Spleen (tissue), 11 donors: ENCODE results near the gene CNDP1. TPM values are rescaled to one million over a fixed set of nuclear protein-coding genes. Genes with fewer than 3 reads are reported as not detected.
A peak's percentile ranks its signal among the peaks of the same experiment; 100 is the strongest.

Experiments
- DNase-seq: peaks from one replicate; pipeline ENCODE4 v3.0.0-alpha.2; 2020
- H3K27ac ChIP-seq, 8 donors: fragments of 200-600 bp; sonication (generic) in 7 of 8; 1 replicate in 4 of 8; 2 replicates in 4 of 8; pipeline versions ENCODE4 v1.5.0 to v1.8.0; 2016 to 2021; ENCODE audit warnings: inconsistent platforms in 4 of 8, mild to moderate bottlenecking in 4 of 8, moderate library complexity in 1 of 8
- H3K27me3 ChIP-seq, 7 donors: fragments of 200-600 bp; sonication (generic) in 6 of 7; replicated peaks in 1 of 7; 1 replicate in 4 of 7; 2 replicates in 3 of 7; pipeline versions ENCODE4 v1.5.0 to v1.8.0; 2016 to 2021; ENCODE audit warnings: inconsistent platforms in 3 of 7, mild to moderate bottlenecking in 1 of 7
- H3K36me3 ChIP-seq, 6 donors: fragments of 200-600 bp; sonication (generic) in 5 of 6; 1 replicate in 4 of 6; 2 replicates in 2 of 6; pipeline versions ENCODE4 v1.5.0 to v1.8.0; 2016 to 2021; ENCODE audit warnings: inconsistent platforms in 2 of 6
- H3K4me1 ChIP-seq, 6 donors: fragments of 200-600 bp; sonication (generic) in 5 of 6; 1 replicate in 3 of 6; 2 replicates in 3 of 6; pipeline versions ENCODE4 v1.5.0 to v1.8.0; 2016 to 2021; ENCODE audit warnings: inconsistent platforms in 3 of 6
- H3K4me3 ChIP-seq, 8 donors: fragments of 200-600 bp; sonication (generic) in 7 of 8; 1 replicate in 4 of 8; 2 replicates in 4 of 8; pipeline versions ENCODE4 v1.5.0 to v1.8.0; 2016 to 2021; ENCODE audit warnings: inconsistent platforms in 4 of 8, mild to moderate bottlenecking in 4 of 8, moderate library complexity in 2 of 8
- H3K9me3 ChIP-seq, 8 donors: fragments of 200-600 bp; sonication (generic) in 7 of 8; 1 replicate in 4 of 8; 2 replicates in 4 of 8; pipeline versions ENCODE4 v1.5.0 to v1.8.0; 2016 to 2021; ENCODE audit warnings: inconsistent platforms in 4 of 8
- CTCF ChIP-seq, 11 experiments: fragments of 200-600 bp in 7 of 11; fragments of 450-650 bp in 4 of 11; sonication (generic) in 4 of 11; IDR thresholded peaks in 8 of 11; conservative IDR thresholded peaks in 3 of 11; 1 replicate in 7 of 11; 2 replicates in 4 of 11; pipeline versions ENCODE4 v1.4.0 to v1.8.0; 2016 to 2021; ENCODE audit warnings: antibody characterized with exemption in 11 of 11, inconsistent platforms in 4 of 11, mild to moderate bottlenecking in 1 of 11
- POLR2A ChIP-seq, 3 donors: fragments of 450-650 bp; IDR thresholded peaks; one replicate each; pipeline ENCODE4 v1.5.1; 2017; ENCODE audit warnings: antibody characterized with exemption in 3 of 3, mild to moderate bottlenecking in 1 of 3
- POLR2AphosphoS5 ChIP-seq, 3 donors: sonication (generic); formaldehyde crosslinking; IDR thresholded peaks; one replicate each; pipeline ENCODE4 v1.5.1; 2017; ENCODE audit warnings: antibody characterized with exemption in 3 of 3
- WGBS, 5 donors: extraction: QIAGEN DNeasy Blood & Tissue Kit in 3 of 5; methylation state at CpG; one replicate each; pipeline versions ENCODE4 v1.1.5 to v1.1.7; 2013 to 2018; 5-methylcytosine and 5-hydroxymethylcytosine counted together
- intact Hi-C: fragments of 100-400 bp; cut with DNase I; formaldehyde crosslinking; loops from one replicate; pipeline ENCODE4 v1.15.0; 2023; ENCODE audit warnings: low total_unique reads
- polyA plus RNA-seq, 3 donors: library from polyadenylated mRNA; stranded (reverse); fragments of 200-250 nt; gene quantifications; one replicate each; pipeline ENCODE4 v1.2.1, GENCODE V29; 2013
- total RNA-seq, 7 donors: library from RNA; depleted of rRNA in 3 of 7; stranded (reverse); fragments of >200 nt in 3 of 7; fragmentation: NEBNext Ultra II Directional in 4 of 7; extraction: Animal tissue kit (Norgen Biotek cat#: 25700) in 4 of 7; gene quantifications; one replicate each; pipeline versions ENCODE4 v1.1.0 to v1.2.1, GENCODE V29; 2016 to 2021
- donor health status: healthy with polysubstance abuse.
- donor health status: DM: no; HTN: no; CAD: no; lungs with moderate emphysema.
- donor health status: DM: no; HTN: no; CAD: no.
- donor health status: Bipolar disorder and iron deficiency.
- donor health status: healthy.
- donor health status: DM: no; HTN: no; CAD: no.
- donor health status: DM: yes; HTN: yes; CAD: no.

The CNDP1 gene
- total and polyA plus RNA-seq, 10 donors, result 0.03 to 0.59 (median 0.18) TPM; not detected in 2

- H3K27ac ChIP-seq, result no peak overlapping the region
- peaks cover 11 to 100% (median 97%) of the 10 kb centered on the region in 6 donors for H3K36me3 ChIP-seq
- TF ChIP-seq POLR2A (IDR thresholded peaks at IDR 0.05), result no peak
- peak in 1 of 3 donors; percentile 11 for TF ChIP-seq POLR2AphosphoS5 (IDR thresholded peaks at IDR 0.05)
- DNase-seq, result peak; percentile 69
- no peaks in the 10 kb centered on the region for H3K9me3 ChIP-seq
- no peaks in the 10 kb centered on the region for H3K27me3 ChIP-seq
- intact Hi-C loops, result no loop called here
- H3K4me3 ChIP-seq, result no peak overlapping the region
- no peaks in the 10 kb centered on the region for H3K4me1 ChIP-seq
- WGBS, 5 donors, result 94 to 97% (median 96%) methylated on average over 30 to 35 of the region's 35 CpGs
Measured at GRCh38 chr18:74516271-74517235, 17.7 kb upstream of the CNDP1 start.

GRCh38 chr18:74517236-74517630 is 17.1 kb upstream of the CNDP1 start:
- peak; percentile 43 for DNase-seq
- H3K4me3 ChIP-seq, result no peak overlapping the region
- WGBS, 5 donors, result 91 to 99% (median 93%) methylated on average over 15 of the region's 15 CpGs
- H3K27ac ChIP-seq, result no peak overlapping the region
- no peaks in the 10 kb centered on the region for H3K27me3 ChIP-seq
- no peak for TF ChIP-seq CTCF (IDR thresholded peaks at IDR 0.05 in 8 of 11, conservative IDR thresholded peaks at IDR 0.05 in 3 of 11)
- no peak for TF ChIP-seq POLR2AphosphoS5 (IDR thresholded peaks at IDR 0.05)
- no peak for TF ChIP-seq POLR2A (IDR thresholded peaks at IDR 0.05)
- no peaks in the 10 kb centered on the region for H3K9me3 ChIP-seq
- H3K4me1 ChIP-seq, result no peaks in the 10 kb centered on the region
- peaks cover 11 to 100% (median 92%) of the 10 kb centered on the region in 6 donors for H3K36me3 ChIP-seq
- intact Hi-C loops, result no loop called here

- Histone ChIP-seq H3K27ac (no peak overlapping the region), H3K27me3 (no peaks in the 10 kb centered on the region), H3K4me1 (peaks cover 0 to 4% (median under 1%) of the 10 kb centered on the region in 6 donors), H3K4me3 (no peak overlapping the region), H3K36me3 (peaks cover 11 to 95% (median 77%) of the 10 kb centered on the region in 6 donors), H3K9me3 (no peaks in the 10 kb centered on the region)
- intact Hi-C loops, result no loop called here
- WGBS, 5 donors, result 78 to 82% (median 81%) methylated on average over 30 to 32 of the region's 32 CpGs
- TF ChIP-seq POLR2AphosphoS5 (IDR thresholded peaks at IDR 0.05) (peak in 2 of 3 donors; percentile 13 to 44), CTCF (IDR thresholded peaks at IDR 0.05 in 8 of 11, conservative IDR thresholded peaks at IDR 0.05 in 3 of 11) (no peak)
- peak; percentile 52 for DNase-seq
Measured at GRCh38 chr18:74518456-74519295, 15.6 kb upstream of the CNDP1 start.

GRCh38 chr18:74519320-74520095 is 14.8 kb upstream of the CNDP1 start:
- Histone ChIP-seq H3K36me3 (peaks cover 11 to 87% (median 72%) of the 10 kb centered on the region in 6 donors), H3K27me3 (no peaks in the 10 kb centered on the region), H3K4me1 (peaks cover 0 to 12% (median 2%) of the 10 kb centered on the region in 6 donors), H3K4me3 (no peak overlapping the region), H3K9me3 (no peaks in the 10 kb centered on the region), H3K27ac (no peak overlapping the region)
- DNase-seq, result peak; percentile 62
- intact Hi-C loops, result no loop called here
- TF ChIP-seq POLR2A (IDR thresholded peaks at IDR 0.05) (no peak), POLR2AphosphoS5 (IDR thresholded peaks at IDR 0.05) (peak in 1 of 3 donors; percentile 11)
- 77 to 87% (median 86%) methylated on average over 18 of the region's 18 CpGs for WGBS, 5 donors
